HepG2 (cell line): Measurements from ENCODE around the gene TCF7L2. TPM values are rescaled to one million over a fixed set of nuclear protein-coding genes. Genes with fewer than 3 reads are reported as not detected.

ENCODE experiments used
- CEBPG ChIP-seq: IDR thresholded peaks from 2 replicates; pipeline ENCODE4 v1.6.1; 2016
- CENPBD1 ChIP-seq: sonication (generic); formaldehyde crosslinking; IDR thresholded peaks from 2 replicates; pipeline ENCODE4 v1.8.0; 2022; ENCODE audit warnings: missing genetic modification reagents, low read depth, mild to moderate bottlenecking, borderline replicate concordance
- CTCF ChIP-seq: sonication (generic); formaldehyde crosslinking; IDR thresholded peaks from 2 replicates; pipeline ENCODE4 v1.5.0; 2020; ENCODE audit warnings: mild to moderate bottlenecking, missing genetic modification reagents, moderate library complexity
- EEA1 ChIP-seq: sonication (generic); formaldehyde crosslinking; IDR thresholded peaks from 2 replicates; pipeline ENCODE4 v1.5.1; 2020; ENCODE audit warnings: mild to moderate bottlenecking, missing genetic modification reagents, borderline replicate concordance
- EZH2 ChIP-seq: conservative IDR thresholded peaks from 2 replicates; pipeline ENCODE4 v1.6.1; 2012; ENCODE audit warnings: mild to moderate bottlenecking, low read depth, low read length, moderate library complexity
- GMEB1 ChIP-seq: sonication (generic); formaldehyde crosslinking; IDR thresholded peaks from 2 replicates; pipeline ENCODE4 v1.5.1; 2020; ENCODE audit warnings: missing genetic modification reagents, mild to moderate bottlenecking, borderline replicate concordance
- PAWR ChIP-seq: sonication (generic); formaldehyde crosslinking; IDR thresholded peaks from 2 replicates; pipeline ENCODE4 v1.4.0; 2020; ENCODE audit warnings: missing genetic modification reagents, mild to moderate bottlenecking, borderline replicate concordance
- RBFOX2 ChIP-seq: fragments of 200-400 bp; formaldehyde crosslinking; IDR thresholded peaks from 2 replicates; pipeline ENCODE4 v1.6.1; 2017; ENCODE audit warnings: low read depth, mild to moderate bottlenecking, low read length
- SMC3 ChIP-seq: IDR thresholded peaks from 2 replicates; pipeline ENCODE4 v1.6.1; 2011; ENCODE audit warnings: low read length, improper control_type of control experiment
- SSRP1 ChIP-seq: IDR thresholded peaks from 2 replicates; pipeline ENCODE4 v1.6.1; 2016; ENCODE audit warnings: control low read depth
- THAP11 ChIP-seq: IDR thresholded peaks from 2 replicates; pipeline ENCODE4 v1.6.1; 2016; ENCODE audit warnings: missing biosample characterization, missing genetic modification reagents
- ZBTB40 ChIP-seq, 2 experiments: fragments of 450-650 bp in 1 of 2; sonication (generic) in 1 of 2; formaldehyde crosslinking in 1 of 2; IDR thresholded peaks; 2 replicates each; pipeline versions ENCODE4 v1.6.1 to v1.8.0; 2016 to 2022; ENCODE audit warnings: antibody characterized with exemption in 1 of 2, mild to moderate bottlenecking in 1 of 2, missing genetic modification reagents in 1 of 2
- ZNF678 ChIP-seq: sonication (generic); formaldehyde crosslinking; IDR thresholded peaks from 2 replicates; pipeline ENCODE4 v1.4.0; 2020; ENCODE audit warnings: mild to moderate bottlenecking, missing genetic modification reagents
- ZNF691 ChIP-seq: sonication (generic); formaldehyde crosslinking; IDR thresholded peaks from 2 replicates; pipeline ENCODE4 v1.4.0; 2020; ENCODE audit warnings: missing genetic modification reagents, low read depth, mild to moderate bottlenecking, borderline replicate concordance
- polyA plus RNA-seq, 8 experiments: library from polyadenylated mRNA; depleted of rRNA in 3 of 8; stranded (reverse) in 7 of 8; unstranded in 1 of 8; fragments of >200 nt; fragmentation: Illumina TruSeq in 4 of 8; extraction: Trizol in 4 of 8; gene quantifications; 2 replicates each; pipeline versions ENCODE4 v1.2.1 to v1.2.3, GENCODE V29; 2011 to 2016; ENCODE audit warnings: low read depth in 4 of 8, missing spikeins in 1 of 8, mixed read lengths in 1 of 8; ENCODE audit not compliant: insufficient read depth in 1 of 8
- total RNA-seq, 5 experiments: library from RNA; depleted of rRNA; stranded (reverse); fragments of >200 nt; fragmentation: Illumina TruSeq; extraction: Trizol; gene quantifications; 2 replicates each; pipeline ENCODE4 v1.2.3, GENCODE V29; 2016; ENCODE audit warnings: low read depth in 1 of 5

Gene TCF7L2
- total and polyA plus RNA-seq, 2 of the 13 experiments (the other 11 are each of a cell fraction or from before 2014, with no cell fraction given) = 3.9 to 13.7 TPM

- TF ChIP-seq ZNF678 (CRISPR knock-in tag) = no peak
- TF ChIP-seq CEBPG (CRISPR knock-in tag) = no peak; the same call in 1 of the 2 replicates
- no peak for TF ChIP-seq EEA1
- no peak for TF ChIP-seq PAWR (CRISPR knock-in tag)
- TF ChIP-seq CTCF = no peak
- no peak for TF ChIP-seq ZNF691 (CRISPR knock-in tag)
- TF ChIP-seq ZBTB40 (IDR thresholded peaks at IDR 0.05) = no peak
- no peak for TF ChIP-seq ZBTB40 (CRISPR knock-in tag; IDR thresholded peaks at IDR 0.05)
- no peak for TF ChIP-seq THAP11
- no peak for TF ChIP-seq EZH2
- no peak for TF ChIP-seq RBFOX2
- TF ChIP-seq CENPBD1 = no peak
- no peak for TF ChIP-seq SSRP1 (CRISPR knock-in tag)
- TF ChIP-seq GMEB1 = no peak
- TF ChIP-seq SMC3 = no peak
These were observed 143.4 kb downstream of the TCF7L2 start (continued) for GRCh38 chr10:113093188-113094113.
